CD4-positive, alpha-beta T cell treated with Interleukin-17A for 4 hours (primary cell): ENCODE results near the gene ATP5F1C.

Experiments used
- DNase-seq: peaks from one replicate; pipeline ENCODE4 v3.0.0-alpha.2; 2020; ENCODE audit warnings: mixed read lengths

ATP5F1C gene

DNA sequence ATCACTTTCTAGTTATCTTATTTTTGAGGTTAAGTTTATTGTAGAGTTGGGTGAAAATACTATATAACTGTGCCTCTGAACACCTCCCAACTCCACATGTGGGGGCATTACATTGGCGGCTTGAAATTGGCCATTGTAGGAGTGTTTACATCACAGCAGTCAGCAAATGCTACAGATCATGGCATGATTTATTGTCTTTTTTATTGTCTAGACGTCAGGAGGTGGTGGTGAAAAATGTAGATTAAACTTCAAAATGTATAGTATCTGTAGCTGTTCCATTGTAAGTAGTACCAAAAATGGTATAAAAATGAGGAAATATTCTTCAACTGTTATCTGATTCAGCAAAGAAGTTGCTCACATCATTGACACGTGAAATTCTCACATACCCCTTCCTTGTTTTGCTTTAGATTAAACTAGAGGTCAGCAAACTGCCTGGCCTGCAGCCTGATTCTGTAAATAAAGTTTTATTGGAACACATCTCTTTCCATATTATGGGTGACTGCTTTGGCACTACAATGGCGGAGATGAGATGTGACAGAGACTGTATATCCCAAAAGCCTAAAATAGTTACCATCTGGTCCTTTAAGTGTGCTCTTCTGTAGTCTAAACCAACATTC, 65.4 kb downstream of the ATP5F1C start:
- DNase-seq, result no peak

DNA sequence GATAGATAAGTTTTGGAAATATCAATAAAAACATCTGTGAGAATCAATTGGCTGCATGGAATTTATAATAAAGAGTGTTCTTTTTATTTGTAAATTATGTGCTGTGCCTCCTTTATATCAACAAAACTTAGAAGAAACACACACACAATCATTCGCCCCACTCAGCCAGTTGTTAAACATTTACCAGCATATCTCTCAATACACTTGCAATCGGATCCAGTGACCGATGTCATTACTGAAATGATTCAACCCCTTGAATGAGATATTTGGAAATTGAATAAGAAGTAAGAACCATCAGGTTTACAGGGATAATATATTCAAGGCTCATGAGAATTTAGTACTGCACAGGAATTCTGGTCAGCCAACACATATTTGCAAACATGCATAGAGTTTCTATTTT, 65.9 kb downstream of the ATP5F1C start:
- DNase-seq, result no peak

DNA sequence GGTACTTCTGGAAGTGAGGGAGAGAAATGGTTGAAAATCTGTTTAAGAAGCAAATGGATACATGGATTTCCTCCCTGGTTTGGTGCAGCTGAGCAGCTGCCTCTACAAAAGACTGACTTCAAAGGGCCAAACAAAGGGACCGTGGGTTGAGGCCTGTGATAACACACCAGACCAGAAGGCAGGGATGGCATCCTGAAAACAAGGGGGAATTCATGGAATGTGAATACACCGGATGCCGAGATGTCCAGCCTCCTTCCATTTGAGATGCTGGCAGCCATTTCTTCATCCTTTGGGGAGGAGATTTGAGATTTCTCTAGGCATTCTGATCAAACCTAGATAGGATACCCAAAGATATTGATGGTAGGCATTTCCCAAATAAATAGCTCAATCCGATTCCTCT, 67.2 kb downstream of the ATP5F1C start:
- no peak for DNase-seq

DNA sequence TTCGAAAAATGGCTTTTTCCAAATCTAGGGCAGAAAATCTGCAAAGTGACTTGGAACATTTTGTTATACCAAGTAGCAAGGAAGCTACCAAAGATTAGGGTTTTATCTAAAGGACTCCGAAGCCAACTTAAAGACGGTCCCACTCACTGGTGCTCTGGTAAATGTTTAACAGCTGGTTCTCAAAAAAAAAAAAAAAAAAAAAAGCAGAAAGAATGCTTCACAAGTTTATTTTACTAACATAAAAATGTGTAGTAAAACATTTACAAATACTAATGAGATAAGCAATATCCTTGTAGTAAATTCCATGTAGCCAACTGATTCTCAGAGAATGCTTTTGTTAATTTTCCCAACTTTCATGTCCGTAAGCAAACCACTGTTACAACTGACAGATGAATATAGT, 68.7 kb downstream of the ATP5F1C start:
- no peak for DNase-seq

DNA sequence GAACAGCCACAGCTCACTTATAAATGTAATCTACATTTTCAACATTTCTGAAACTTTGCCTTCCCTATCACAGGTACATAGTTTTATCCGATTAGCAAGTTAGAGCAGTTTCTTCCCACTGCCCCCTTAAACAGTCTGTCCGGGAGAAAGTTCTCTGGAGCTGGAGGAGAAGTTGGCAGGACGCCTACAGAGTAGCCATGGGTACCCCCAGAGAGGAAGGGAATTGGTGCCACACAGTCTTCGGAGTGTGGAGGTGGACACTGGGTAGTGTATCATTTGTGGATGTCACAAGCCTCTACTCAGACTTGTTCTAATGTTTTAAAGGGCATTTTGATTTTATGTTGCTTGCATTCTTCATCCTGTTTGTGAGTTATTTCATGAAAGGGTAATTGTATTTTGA, 69.3 kb downstream of the ATP5F1C start:
- DNase-seq, result no peak
